HG02884 (cell line): Measurements from ENCODE around the gene MRNIP.
"Not testable (repeated sequence)": the region's sequence is repeated elsewhere in the genome, so short reads cannot be mapped to it uniquely, and the experiment has no call there.

Source experiments
- ATAC-seq: cut with Tn5 transposase; IDR thresholded peaks from one replicate; pipeline ENCODE4 v1.9.1; 2021; ENCODE audit warnings: mild to moderate bottlenecking, moderate library complexity; ENCODE audit not compliant: unreplicated experiment

The MRNIP gene

GRCh38 chr5:179840766-179841165 is 17.9 kb downstream of the MRNIP start:
- ATAC-seq, result no peak

- no peak for ATAC-seq
These were observed 18.3 kb downstream of the MRNIP start for GRCh38 chr5:179840321-179840720.

GRCh38 chr5:179839328-179840256 is 19.0 kb downstream of the MRNIP start:
- ATAC-seq, result no peak

GRCh38 chr5:179837076-179838011 is 21.3 kb downstream of the MRNIP start:
- no peak for ATAC-seq

- ATAC-seq, result no peak
These were observed 22.2 kb downstream of the MRNIP start for GRCh38 chr5:179836225-179837019.

- ATAC-seq, result not testable (repeated sequence)
These were observed 23.7 kb downstream of the MRNIP start for GRCh38 chr5:179834871-179835270.

- ATAC-seq, result no peak
These were observed 24.5 kb downstream of the MRNIP start for GRCh38 chr5:179834120-179834519.

GRCh38 chr5:179833709-179834070 is 24.9 kb downstream of the MRNIP start:
- no peak for ATAC-seq

- no peak for ATAC-seq
These were observed 25.4 kb downstream of the MRNIP start for GRCh38 chr5:179833056-179833708.

GRCh38 chr5:179832039-179832745 is 26.4 kb downstream of the MRNIP start:
- ATAC-seq, result no peak

- no peak for ATAC-seq
These were observed 27.7 kb downstream of the MRNIP start for GRCh38 chr5:179830818-179831468.

- no peak for ATAC-seq
These were observed 28.7 kb downstream of the MRNIP start for GRCh38 chr5:179829732-179830435.

GRCh38 chr5:179828756-179829421 is 29.7 kb downstream of the MRNIP start:
- ATAC-seq, result no peak

- no peak for ATAC-seq
These were observed 30.9 kb downstream of the MRNIP start for GRCh38 chr5:179827680-179828079.

- no peak for ATAC-seq
These were observed 32.9 kb downstream of the MRNIP start for GRCh38 chr5:179825655-179826182.

- ATAC-seq, result no peak
These were observed 33.9 kb downstream of the MRNIP start for GRCh38 chr5:179824745-179825112.

GRCh38 chr5:179823937-179824744 is 34.5 kb downstream of the MRNIP start:
- no peak for ATAC-seq
